GM23248 (cell line): Measurements from ENCODE around the gene SETMAR. TPM values are rescaled to one million over a fixed set of nuclear protein-coding genes. Genes with fewer than 3 reads are reported as not detected.
A peak's percentile ranks its signal among the peaks of the same experiment; 100 is the strongest.
"Not testable (repeated sequence)": the region's sequence is repeated elsewhere in the genome, so short reads cannot be mapped to it uniquely, and the experiment has no call there.

ENCODE experiments used
- DNase-seq: peaks from one replicate; pipeline ENCODE4 v3.0.0-alpha.2; 2015
- H2AFZ ChIP-seq: fragments of 200-600 bp; sonication (generic); 2 replicates; pipeline ENCODE4 v1.6.1; 2016; ENCODE audit warnings: antibody characterized with exemption
- H3F3A ChIP-seq: fragments of 200-600 bp; sonication (generic); 2 replicates; pipeline ENCODE4 v1.6.1; 2016; ENCODE audit warnings: mild to moderate bottlenecking, antibody characterized with exemption, mixed run types; ENCODE audit not compliant: insufficient read depth
- H3K27ac ChIP-seq: fragments of 200-600 bp; sonication (generic); 2 replicates; pipeline ENCODE4 v1.5.1; 2016; ENCODE audit warnings: mild to moderate bottlenecking
- H3K27me3 ChIP-seq: fragments of 200-600 bp; sonication (generic); replicated peaks from 2 replicates; pipeline ENCODE4 v1.6.1; 2016; ENCODE audit warnings: mild to moderate bottlenecking; ENCODE audit not compliant: insufficient read depth
- H3K36me3 ChIP-seq: fragments of 200-600 bp; sonication (generic); 2 replicates; pipeline ENCODE4 v1.6.1; 2016; ENCODE audit warnings: low read depth, mild to moderate bottlenecking
- H3K4me1 ChIP-seq: fragments of 200-600 bp; sonication (generic); 2 replicates; pipeline ENCODE4 v1.6.1; 2016; ENCODE audit warnings: mild to moderate bottlenecking; ENCODE audit not compliant: insufficient read depth
- H3K4me2 ChIP-seq: fragments of 200-600 bp; sonication (generic); one replicate; pipeline ENCODE4 v1.6.1; 2016; ENCODE audit warnings: mild to moderate bottlenecking; ENCODE audit not compliant: unreplicated experiment
- H3K4me3 ChIP-seq: fragments of 200-600 bp; sonication (generic); 2 replicates; pipeline ENCODE4 v1.5.1; 2016; ENCODE audit warnings: mild to moderate bottlenecking
- H3K79me2 ChIP-seq: fragments of 200-600 bp; sonication (generic); 2 replicates; pipeline ENCODE4 v1.6.1; 2016; ENCODE audit warnings: mild to moderate bottlenecking; ENCODE audit not compliant: insufficient read depth
- H3K9ac ChIP-seq: fragments of 200-600 bp; sonication (generic); 2 replicates; pipeline ENCODE4 v1.6.1; 2016; ENCODE audit warnings: mild to moderate bottlenecking
- H3K9me2 ChIP-seq: fragments of 200-600 bp; sonication (generic); 2 replicates; pipeline ENCODE4 v1.6.1; 2016; ENCODE audit warnings: mixed run types, mild to moderate bottlenecking, moderate library complexity; ENCODE audit not compliant: insufficient read depth
- H3K9me3 ChIP-seq: fragments of 200-600 bp; sonication (generic); one replicate; pipeline ENCODE4 v1.6.1; 2017; ENCODE audit warnings: low read depth
- H4K20me1 ChIP-seq: fragments of 200-600 bp; sonication (generic); 2 replicates; pipeline ENCODE4 v1.6.0; 2016; ENCODE audit not compliant: insufficient read depth
- EZH2 ChIP-seq: fragments of 200-600 bp; sonication (generic); IDR thresholded peaks from 2 replicates; pipeline ENCODE4 v1.6.1; 2018; ENCODE audit warnings: antibody characterized with exemption, mild to moderate bottlenecking; ENCODE audit not compliant: insufficient read depth, poor library complexity, severe bottlenecking
- EZH2phosphoT487 ChIP-seq: fragments of 200-600 bp; sonication (generic); IDR thresholded peaks from 2 replicates; pipeline ENCODE4 v1.6.1; 2018; ENCODE audit warnings: antibody characterized with exemption, moderate library complexity, mild to moderate bottlenecking, low read depth; ENCODE audit not compliant: insufficient read depth
- WGBS, 2 experiments: methylation state at CpG; one replicate each; pipeline ENCODE4 v1.1.6; 2015 to 2017; ENCODE audit warnings: low lambda C conversion rate in 2 of 2, low coverage in 1 of 2; ENCODE audit errors: missing lambda C conversion rate in 2 of 2; 5-methylcytosine and 5-hydroxymethylcytosine counted together
- in situ Hi-C: fragments of 300-500 bp; cut with MboI; formaldehyde crosslinking; loops from 2 replicates; pipeline ENCODE4 v1.15.0; 2020
- polyA plus RNA-seq: library from polyadenylated mRNA; unstranded; fragments of >200 nt; fragmentation: Nextera tagmentation; extraction: Ambion mirVana; gene quantifications from 2 replicates; pipeline ENCODE4 v1.2.1, GENCODE V29; 2016
- total RNA-seq: library from RNA; depleted of rRNA; stranded (reverse); fragments of >200 nt; shearing (Covaris generic); gene quantifications from 2 replicates; pipeline ENCODE4 v1.2.3, GENCODE V29; 2014

SETMAR gene
- total and polyA plus RNA-seq, 2 experiments from 2014 or later, result 7.2 to 12.5 TPM

DNA sequence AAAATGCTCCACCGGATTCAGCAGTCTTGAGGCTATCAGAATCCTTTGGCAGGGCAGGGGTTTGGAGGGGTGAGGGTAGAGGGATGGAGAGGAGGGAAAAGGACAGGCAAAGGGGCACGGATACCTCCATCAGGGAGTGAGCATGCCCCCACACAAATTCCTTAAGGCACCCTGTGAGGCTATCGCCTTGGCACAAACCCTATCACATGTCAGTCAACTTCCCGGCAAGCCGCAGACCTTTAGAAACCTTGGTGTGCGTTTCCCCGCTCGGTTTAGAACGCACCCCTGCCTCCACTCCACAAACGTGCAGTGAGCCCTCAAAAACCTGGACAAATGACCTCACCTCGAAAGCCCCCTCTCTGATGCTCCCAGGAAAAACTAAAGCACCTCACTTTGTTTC, 422 bp upstream of the SETMAR start:
- no peaks in the 10 kb centered on the region for H3K79me2 ChIP-seq
- no peaks in the 10 kb centered on the region for H3K36me3 ChIP-seq
- H3K27ac ChIP-seq, result no peak overlapping the region
- H3K27me3 ChIP-seq, result no peaks in the 10 kb centered on the region
- H4K20me1 ChIP-seq, result no peaks in the 10 kb centered on the region
- no peaks in the 10 kb centered on the region for H3K9me3 ChIP-seq
- no peaks in the 10 kb centered on the region for H3K9me2 ChIP-seq
- no peaks in the 10 kb centered on the region; the same call in 1 of the 2 replicates for H3F3A ChIP-seq
- TF ChIP-seq EZH2phosphoT487 (no peak), EZH2 (no peak)
- no peak for DNase-seq
- in situ Hi-C loops, result no loop called here
- H3K4me2 ChIP-seq, result peak overlapping the region; percentile 84
- peak overlapping the region; percentile 93 for H2AFZ ChIP-seq
- peak overlapping the region; percentile 75 for H3K4me3 ChIP-seq
- WGBS, 2 experiments, result 69 to 77% methylated on average over 8 to 11 of the region's 11 CpGs
- H3K4me1 ChIP-seq, result peaks cover 13% of the 10 kb centered on the region; the same call in 1 of the 2 replicates
- peak overlapping the region; percentile 87; the same call in 1 of the 2 replicates for H3K9ac ChIP-seq

DNA sequence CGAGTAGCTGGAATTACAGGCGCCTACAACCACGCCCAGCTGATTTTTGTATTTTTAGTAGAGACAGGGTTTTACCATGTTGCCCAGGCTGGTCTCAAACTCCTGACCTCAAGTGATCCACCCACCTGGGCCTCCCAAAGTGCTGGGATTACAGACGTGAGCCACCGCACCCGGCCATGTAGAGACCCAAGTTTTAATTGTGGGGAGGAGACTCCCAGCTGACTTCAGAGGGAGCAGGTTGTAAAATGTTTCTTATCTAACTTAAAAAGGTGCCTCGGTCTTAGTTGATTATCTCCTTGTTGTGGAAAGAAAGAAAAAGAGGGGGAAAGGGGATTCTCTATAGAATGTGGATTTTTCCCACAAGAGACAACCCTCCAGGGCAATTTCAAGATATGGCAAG, 2.0 kb downstream of the SETMAR start:
- H3K27me3 ChIP-seq, H3K9me3 ChIP-seq, H2AFZ ChIP-seq, H3K79me2 ChIP-seq, H3K36me3 ChIP-seq, H3K9ac ChIP-seq, H4K20me1 ChIP-seq, H3F3A ChIP-seq, H3K4me3 ChIP-seq, DNase-seq, H3K27ac ChIP-seq, in situ Hi-C loops, H3K9me2 ChIP-seq, H3K4me2 ChIP-seq: not testable (repeated sequence)
- H3K4me1 ChIP-seq, result peaks cover 13% of the 10 kb centered on the region; the same call in 1 of the 2 replicates
- 69 to 73% methylated on average over 7 of the region's 7 CpGs for WGBS, 2 experiments

- Histone ChIP-seq H3K79me2 (no peaks in the 10 kb centered on the region), H2AFZ (no peak overlapping the region), H3K9me2 (no peaks in the 10 kb centered on the region), H3K9me3 (no peaks in the 10 kb centered on the region), H3K4me1 (peaks cover 13% of the 10 kb centered on the region; the same call in 1 of the 2 replicates), H3K36me3 (no peaks in the 10 kb centered on the region), H4K20me1 (no peaks in the 10 kb centered on the region), H3K4me3 (no peak overlapping the region), H3K4me2 (peak overlapping the region; percentile 5), H3K27ac (peak overlapping the region; percentile 37), H3F3A (no peaks in the 10 kb centered on the region; the same call in 1 of the 2 replicates), H3K27me3 (no peaks in the 10 kb centered on the region), H3K9ac (no peak overlapping the region)
- peak; percentile 23 for DNase-seq
- in situ Hi-C loops, result no loop called here
- 21 to 26% methylated on average over 8 of the region's 8 CpGs for WGBS, 2 experiments
- TF ChIP-seq EZH2, result no peak
- TF ChIP-seq EZH2phosphoT487, result no peak
Observed at GRCh38 chr3:4306091-4306490, 2.9 kb downstream of the SETMAR start.

DNA sequence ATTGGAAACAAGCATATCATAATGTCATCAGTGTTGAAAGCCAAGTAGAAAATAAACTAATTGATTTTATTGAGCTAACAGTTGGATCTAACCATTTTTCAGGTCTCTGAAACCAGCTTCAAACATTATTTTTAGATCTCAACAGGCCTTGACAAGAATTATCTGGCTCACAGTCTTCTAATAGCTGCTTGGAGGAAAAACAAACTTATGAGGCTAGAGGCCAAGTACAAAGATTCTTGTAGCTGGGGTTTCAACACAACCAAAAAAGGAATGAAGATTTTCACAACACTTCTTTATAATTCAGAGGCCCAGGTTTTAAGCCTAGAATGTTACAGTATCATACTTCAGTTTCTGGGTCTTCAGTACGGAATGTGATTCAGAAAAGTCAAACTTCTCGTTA, 3.7 kb downstream of the SETMAR start:
- no peaks in the 10 kb centered on the region for H3K27me3 ChIP-seq
- H3F3A ChIP-seq, result no peaks in the 10 kb centered on the region; the same call in 1 of the 2 replicates
- 0 out of 2 replicates have a peak overlapping the region, but pooled peaks have one; percentile 4 for H2AFZ ChIP-seq
- peak overlapping the region; percentile 37 for H3K27ac ChIP-seq
- TF ChIP-seq EZH2phosphoT487 (no peak), EZH2 (no peak)
- no peaks in the 10 kb centered on the region for H4K20me1 ChIP-seq
- no peaks in the 10 kb centered on the region for H3K9me3 ChIP-seq
- no peak overlapping the region for H3K4me2 ChIP-seq
- no peaks in the 10 kb centered on the region for H3K36me3 ChIP-seq
- H3K4me3 ChIP-seq, result no peak overlapping the region
- H3K9me2 ChIP-seq, result no peaks in the 10 kb centered on the region
- H3K9ac ChIP-seq, result no peak overlapping the region
- in situ Hi-C loops, result no loop called here
- WGBS, 2 experiments, result 44 to 52% methylated on average over 2 of the region's 2 CpGs
- peaks cover 13% of the 10 kb centered on the region; the same call in 1 of the 2 replicates for H3K4me1 ChIP-seq
- no peaks in the 10 kb centered on the region for H3K79me2 ChIP-seq
- peak; percentile 30 for DNase-seq
